ENCODE results near the gene MFSD11. TPM values are rescaled to one million over a fixed set of nuclear protein-coding genes. Genes with fewer than 3 reads are reported as not detected.

The MFSD11 gene
- total and polyA plus RNA-seq, 2 of the 4 experiments (the other 2 are of a cell fraction), result 12.3 to 16.1 TPM

DNA sequence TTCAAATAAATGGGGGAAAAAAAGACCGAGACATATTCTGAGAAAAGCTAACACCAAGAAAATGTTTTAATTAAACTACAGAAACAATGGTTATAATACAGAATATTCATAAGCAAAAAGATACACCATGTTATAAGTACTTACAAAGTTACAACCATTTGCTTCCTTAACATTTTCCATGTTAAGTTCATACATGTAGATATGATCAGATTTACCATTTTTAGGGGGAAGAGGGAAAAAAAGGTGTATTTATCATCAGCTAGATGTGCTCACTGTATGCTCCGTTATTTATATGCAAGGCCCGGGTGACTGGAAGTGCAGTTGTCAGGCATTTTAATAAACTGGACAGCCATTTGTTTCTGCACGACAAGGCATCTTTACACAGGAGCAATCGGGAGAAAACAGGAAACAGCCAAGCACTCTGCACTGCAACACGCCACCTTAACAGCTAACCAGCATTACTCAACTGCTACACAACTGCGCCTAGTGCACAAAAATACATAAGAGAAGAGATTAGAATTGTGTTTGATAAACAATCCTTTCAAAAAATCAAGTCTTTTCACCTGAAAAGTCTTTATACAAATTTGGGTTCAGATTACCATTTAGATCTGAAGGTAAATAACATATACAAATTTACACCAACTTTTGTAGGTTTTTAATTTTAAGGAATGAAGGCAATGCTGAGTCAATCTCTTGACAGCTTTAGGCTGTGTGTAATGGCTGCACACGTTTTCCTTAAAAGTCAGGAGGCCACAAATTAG lies 3.7 kb upstream of the MFSD11 start:
- H3K4me3 ChIP-seq (ENCODE audit: insufficient read depth, low read depth, low read length), result 0 out of 2 replicates have a peak overlapping the region, but pooled peaks have one; percentile 2
- H3K23ac ChIP-seq (ENCODE audit: low read depth, low read length), result 0 out of 2 replicates have a peak overlapping the region, but pooled peaks have one; percentile 19
- H3K4me1 ChIP-seq (ENCODE audit: control insufficient read depth, insufficient read depth, low read length), result peaks cover 2% of the 10 kb centered on the region; the same call in 1 of the 2 replicates
- H3K56ac ChIP-seq (ENCODE audit: extremely low read depth, insufficient read depth, low read length), result no peak overlapping the region
- no peak overlapping the region for H2BK120ac ChIP-seq (ENCODE audit: low read depth, low read length)
- H2BK20ac ChIP-seq (ENCODE audit: low read depth, low read length), result no peak overlapping the region
- H3K27me3 ChIP-seq (ENCODE audit: control insufficient read depth, insufficient read depth, low read length), result no peaks in the 10 kb centered on the region
- 0% methylated on average over 1 of the region's 8 CpGs; no CpG with 5 or more reads in 1 of the 2 experiments for WGBS, 2 experiments (ENCODE audit: extremely low coverage in 2 of 2, insufficient read length in 1 of 2)
- H3K36me3 ChIP-seq (ENCODE audit: control insufficient read depth, insufficient read depth, low read length), result peaks cover 26% of the 10 kb centered on the region
- H4K91ac ChIP-seq (ENCODE audit: insufficient read depth, low read depth, low read length), result no peak overlapping the region
- peaks cover 42% of the 10 kb centered on the region for H4K20me1 ChIP-seq (ENCODE audit: insufficient read depth, low read length)
- H3K4ac ChIP-seq (ENCODE audit: low read depth, low read length), result no peak overlapping the region
- ChIA-PET CTCF (no interaction called here), POLR2A (ENCODE audit: unreplicated experiment) (no interaction called here)
- peak overlapping the region; percentile 29 for H2BK5ac ChIP-seq (ENCODE audit: low read depth, low read length, poor library complexity, severe bottlenecking)
- no peak overlapping the region for H3K27ac ChIP-seq (ENCODE audit: insufficient read depth, low read length)
- no peak overlapping the region for H2AK5ac ChIP-seq (ENCODE audit: low read depth, low read length)
- H3K14ac ChIP-seq (replicated peaks; ENCODE audit: low read depth, low read length), result no peak overlapping the region
- H3K4me2 ChIP-seq (ENCODE audit: low read depth, low read length), result peak overlapping the region; percentile 76
- H3K9me1 ChIP-seq (ENCODE audit: insufficient read depth, low read length), result no peaks in the 10 kb centered on the region
- no peak overlapping the region for H4K5ac ChIP-seq (ENCODE audit: low read depth, low read length)
- BruUV-seq (replicated peaks), result TSS peak; percentile 50
- H3K9ac ChIP-seq (ENCODE audit: low read depth, low read length), result peak overlapping the region; percentile 83; the same call in 1 of the 2 replicates
- 0 out of 2 replicates have a peak, but pooled peaks have one; percentile 7 for TF ChIP-seq CEBPB (IDR thresholded peaks at IDR 0.05; ENCODE audit: low read depth, low read length)
- no peak for TF ChIP-seq NFE2L2 (IDR thresholded peaks at IDR 0.05; ENCODE audit: low read depth, low read length)
- H2BK15ac ChIP-seq (ENCODE audit: low read depth, low read length), result no peak overlapping the region
- H4K8ac ChIP-seq (ENCODE audit: low read depth in 2 of 2, low read length in 2 of 2), result 0 out of 4 replicates have a peak overlapping the region, but pooled peaks of 1 of the 2 experiments have one; percentile 24
- no peak overlapping the region for H2AK9ac ChIP-seq (replicated peaks; ENCODE audit: low read depth, low read length, poor library complexity)
- no peaks in the 10 kb centered on the region for H3K9me3 ChIP-seq (ENCODE audit: control insufficient read depth, insufficient read depth, low read length)
- intact Hi-C loops (cut with micrococcal nuclease), result no loop called here
- H3K18ac ChIP-seq (ENCODE audit: low read depth, low read length), result no peak overlapping the region
- H3K79me1 ChIP-seq (ENCODE audit: low read depth in 1 of 2, low read length in 2 of 2), result peaks cover 21 to 32% of the 10 kb centered on the region in 2 experiments
- H2AFZ ChIP-seq (replicated peaks; ENCODE audit: low read length, poor library complexity), result no peak overlapping the region
- dilution Hi-C loops (cut with HindIII; ENCODE audit: low sequenced_read_pairs, unreplicated experiment), result no loop called here
- ATAC-seq (ENCODE audit: low read depth) (no peak), DNase-seq (peak; percentile 49)
- in situ Hi-C loops (cut with MboI; ENCODE audit: low sequenced_read_pairs), result no loop called here

Measured in IMR-90 (cell line).